Smooth muscle cell (in vitro differentiated cells): ENCODE results near the gene DENR. TPM values are rescaled to one million over a fixed set of nuclear protein-coding genes. Genes with fewer than 3 reads are reported as not detected.

Experiments
- DNase-seq: peaks from one replicate; lab custom pipeline; 2025; ENCODE audit not compliant: unreplicated experiment; lab: John Stamatoyannopoulos, UW
- H2AFZ ChIP-seq: fragments of 200-600 bp; sonication (generic); 2 replicates; pipeline ENCODE4 v1.6.0; 2016; ENCODE audit warnings: antibody characterized with exemption, low read depth, mild to moderate bottlenecking
- H3F3A ChIP-seq: fragments of 200-600 bp; sonication (generic); 2 replicates; pipeline ENCODE4 v1.6.0; 2017; ENCODE audit warnings: antibody characterized with exemption, low read depth
- H3K27ac ChIP-seq: fragments of 200-600 bp; sonication (generic); 2 replicates; pipeline ENCODE4 v1.5.1; 2016; ENCODE audit warnings: low read depth, mild to moderate bottlenecking
- H3K27me3 ChIP-seq: fragments of 200-600 bp; sonication (generic); 2 replicates; pipeline ENCODE4 v1.6.1; 2016; ENCODE audit warnings: low read depth, mild to moderate bottlenecking
- H3K36me3 ChIP-seq: fragments of 200-600 bp; sonication (generic); 2 replicates; pipeline ENCODE4 v1.5.1; 2016; ENCODE audit warnings: low read depth
- H3K4me1 ChIP-seq: fragments of 200-600 bp; sonication (generic); 2 replicates; pipeline ENCODE4 v1.5.1; 2016; ENCODE audit warnings: low read depth
- H3K4me2 ChIP-seq: fragments of 200-600 bp; sonication (generic); 2 replicates; pipeline ENCODE4 v1.6.0; 2016; ENCODE audit warnings: mild to moderate bottlenecking
- H3K4me3 ChIP-seq: fragments of 200-600 bp; sonication (generic); 2 replicates; pipeline ENCODE4 v1.5.1; 2016; ENCODE audit warnings: mild to moderate bottlenecking
- H3K79me2 ChIP-seq: fragments of 200-600 bp; sonication (generic); 2 replicates; pipeline ENCODE4 v1.6.0; 2016; ENCODE audit warnings: low read depth, mild to moderate bottlenecking
- H3K9ac ChIP-seq: fragments of 200-600 bp; sonication (generic); 2 replicates; pipeline ENCODE4 v1.6.0; 2016; ENCODE audit warnings: low read depth
- H3K9me3 ChIP-seq: fragments of 200-600 bp; sonication (generic); replicated peaks from 2 replicates; pipeline ENCODE4 v1.5.1; 2016; ENCODE audit warnings: low read depth
- H4K20me1 ChIP-seq: fragments of 200-600 bp; sonication (generic); 2 replicates; pipeline ENCODE4 v1.6.0; 2016; ENCODE audit warnings: low read depth
- CTCF ChIP-seq: fragments of 200-600 bp; sonication (generic); IDR thresholded peaks from 2 replicates; pipeline ENCODE4 v1.5.1; 2017; ENCODE audit warnings: borderline replicate concordance, mild to moderate bottlenecking, antibody characterized with exemption; ENCODE audit not compliant: insufficient read depth, poor library complexity, severe bottlenecking
- WGBS: methylation state at CpG from one replicate; pipeline ENCODE4 v1.1.7; 2016; ENCODE audit warnings: low lambda C conversion rate; 5-methylcytosine and 5-hydroxymethylcytosine counted together
- polyA plus RNA-seq: library from polyadenylated mRNA; unstranded; fragments of >200 nt; fragmentation: Nextera tagmentation; extraction: Ambion mirVana; gene quantifications from 2 replicates; pipeline ENCODE4 v1.2.1, GENCODE V29; 2016
- total RNA-seq: library from RNA; depleted of rRNA; stranded (reverse); fragments of >200 nt; gene quantifications from 2 replicates; pipeline ENCODE4 v1.2.3, GENCODE V29; 2014

DENR gene
- total and polyA plus RNA-seq, 2 experiments from 2014 or later, result 36.3 to 49.7 TPM

- H3F3A ChIP-seq, result no peaks in the 10 kb centered on the region
- no peaks in the 10 kb centered on the region for H3K9me3 ChIP-seq
- H3K27me3 ChIP-seq, result no peaks in the 10 kb centered on the region
- H2AFZ ChIP-seq, result no peak overlapping the region
- H4K20me1 ChIP-seq, result no peaks in the 10 kb centered on the region
- TF ChIP-seq CTCF, result no peak
- H3K4me2 ChIP-seq, result no peak overlapping the region
- H3K79me2 ChIP-seq, result no peaks in the 10 kb centered on the region
- H3K27ac ChIP-seq, result no peak overlapping the region
- WGBS, result 97% methylated on average over 27 of the region's 27 CpGs
- H3K36me3 ChIP-seq, result no peaks in the 10 kb centered on the region
- H3K9ac ChIP-seq, result no peak overlapping the region
- no peak overlapping the region for H3K4me3 ChIP-seq
- H3K4me1 ChIP-seq, result no peaks in the 10 kb centered on the region
- no peak for DNase-seq
Observed at GRCh38 chr12:122729583-122730214, 22.9 kb upstream of the DENR start.

- no peaks in the 10 kb centered on the region for H3K27me3 ChIP-seq
- H3K4me1 ChIP-seq, result no peaks in the 10 kb centered on the region
- DNase-seq, result no peak
- no peaks in the 10 kb centered on the region for H4K20me1 ChIP-seq
- 90% methylated on average over 32 of the region's 32 CpGs for WGBS
- no peaks in the 10 kb centered on the region for H3K36me3 ChIP-seq
- H3K79me2 ChIP-seq, result no peaks in the 10 kb centered on the region
- H3K9ac ChIP-seq, result no peak within 1 kb of the TSS
- H3K27ac ChIP-seq, result no peak within 1 kb of the TSS
- H2AFZ ChIP-seq, result no peak within 1 kb of the TSS
- no peaks in the 10 kb centered on the region for H3F3A ChIP-seq
- H3K4me2 ChIP-seq, result no peak within 1 kb of the TSS
- no peak for TF ChIP-seq CTCF
- no peak within 1 kb of the TSS for H3K4me3 ChIP-seq
- no peaks in the 10 kb centered on the region for H3K9me3 ChIP-seq
Observed at GRCh38 chr12:122730215-122731014, 22.2 kb upstream of the DENR start, which contains the start of gene HCAR1. Gene HCAR1, minus strand, starts transcription at chr12:122730844. Its CDS starts 505 bp downstream, at chr12:122730339.

- H3K4me3 ChIP-seq, result no peak overlapping the region
- 92% methylated on average over 3 of the region's 3 CpGs for WGBS
- no peaks in the 10 kb centered on the region for H3K79me2 ChIP-seq
- no peaks in the 10 kb centered on the region for H3K27me3 ChIP-seq
- no peak overlapping the region for H3K4me2 ChIP-seq
- H4K20me1 ChIP-seq, result no peaks in the 10 kb centered on the region
- no peak overlapping the region for H2AFZ ChIP-seq
- H3K4me1 ChIP-seq, result no peaks in the 10 kb centered on the region
- TF ChIP-seq CTCF, result no peak
- no peak overlapping the region for H3K27ac ChIP-seq
- DNase-seq, result no peak
- no peak overlapping the region for H3K9ac ChIP-seq
- no peaks in the 10 kb centered on the region for H3K36me3 ChIP-seq
- no peaks in the 10 kb centered on the region for H3K9me3 ChIP-seq
- no peaks in the 10 kb centered on the region for H3F3A ChIP-seq
Observed at GRCh38 chr12:122732170-122732569, 20.5 kb upstream of the DENR start.

GRCh38 chr12:122732611-122733010 lies 20.0 kb upstream of the DENR start:
- Histone ChIP-seq H3K79me2 (no peaks in the 10 kb centered on the region), H3K36me3 (no peaks in the 10 kb centered on the region), H3K9me3 (no peaks in the 10 kb centered on the region), H3K4me3 (no peak overlapping the region), H3F3A (no peaks in the 10 kb centered on the region), H3K4me1 (no peaks in the 10 kb centered on the region), H2AFZ (no peak overlapping the region), H3K27me3 (no peaks in the 10 kb centered on the region), H4K20me1 (no peaks in the 10 kb centered on the region), H3K9ac (no peak overlapping the region), H3K4me2 (no peak overlapping the region), H3K27ac (no peak overlapping the region)
- no peak for TF ChIP-seq CTCF
- 95% methylated on average over 4 of the region's 4 CpGs for WGBS
- DNase-seq, result no peak
